WTC11 (cell line): ENCODE measurements around the gene PDE4B. TPM values are rescaled to one million over a fixed set of nuclear protein-coding genes. Genes with fewer than 3 reads are reported as not detected.

Experiments used
- ATAC-seq: fragments of 200-7000 bp; cut with Tn5 transposase; 2 replicates; pipeline ENCODE4 v1.10.0; 2021; ENCODE audit warnings: mild to moderate bottlenecking, moderate library complexity
- CTCF ChIA-PET: fragments of 300-600 bp; sonication (Branson Sonifier 250); formaldehyde crosslinking; loops from one replicate; lab custom pipeline; 2021; ENCODE audit warnings: antibody characterized with exemption; lab: Charles Lee
- POLR2A ChIA-PET: fragments of 350-600 bp; sonication (Branson Sonifier 250); formaldehyde crosslinking; loops from one replicate; lab custom pipeline; 2021; ENCODE audit warnings: antibody characterized with exemption; lab: Charles Lee
- DNase-seq: peaks from one replicate; pipeline ENCODE4 v3.0.0; 2021; ENCODE audit warnings: low spot score
- H3K27ac Mint-ChIP-seq: 2 replicates; pipeline ENCODE4 v1.8.0; 2021; ENCODE audit warnings: mixed read lengths
- H3K27me3 Mint-ChIP-seq: 2 replicates; pipeline ENCODE4 v1.8.0; 2021; ENCODE audit warnings: low read depth, mild to moderate bottlenecking, moderate library complexity, mixed read lengths
- H3K36me3 Mint-ChIP-seq: 2 replicates; pipeline ENCODE4 v1.8.0; 2021; ENCODE audit warnings: mixed read lengths
- H3K4me1 Mint-ChIP-seq: 2 replicates; pipeline ENCODE4 v1.8.0; 2022; ENCODE audit warnings: mixed read lengths
- H3K4me3 Mint-ChIP-seq: 2 replicates; pipeline ENCODE4 v1.8.0; 2021; ENCODE audit warnings: mild to moderate bottlenecking, moderate library complexity, mixed read lengths
- H3K9me3 Mint-ChIP-seq: 2 replicates; pipeline ENCODE4 v1.8.0; 2021; ENCODE audit warnings: mixed read lengths
- ARID4B ChIP-seq: sonication (generic); formaldehyde crosslinking; IDR thresholded peaks from 2 replicates; pipeline ENCODE4 v1.8.0; 2023; ENCODE audit warnings: missing genetic modification reagents, mild to moderate bottlenecking, borderline replicate concordance
- ERG ChIP-seq: fragments of 250-450 bp; sonication (Bioruptor Pico); IDR thresholded peaks from 2 replicates; pipeline ENCODE4 v1.8.0; 2021; ENCODE audit warnings: mild to moderate bottlenecking
- FOXK1 ChIP-seq: sonication (generic); formaldehyde crosslinking; IDR thresholded peaks from 2 replicates; pipeline ENCODE4 v1.8.0; 2022; ENCODE audit warnings: mild to moderate bottlenecking, moderate library complexity, missing genetic modification reagents
- FOXP4 ChIP-seq: sonication (generic); formaldehyde crosslinking; IDR thresholded peaks from 2 replicates; pipeline ENCODE4 v1.8.0; 2022; ENCODE audit warnings: mild to moderate bottlenecking, missing genetic modification reagents
- HMGXB4 ChIP-seq: sonication (generic); formaldehyde crosslinking; IDR thresholded peaks from 2 replicates; pipeline ENCODE4 v1.8.1; 2023; ENCODE audit warnings: mild to moderate bottlenecking, moderate library complexity, missing genetic modification reagents
- MXD4 ChIP-seq: fragments of 250-450 bp; sonication (Bioruptor Pico); IDR thresholded peaks from 2 replicates; pipeline ENCODE4 v1.8.0; 2021; ENCODE audit warnings: mild to moderate bottlenecking, moderate library complexity, borderline replicate concordance
- NFATC4 ChIP-seq: fragments of 250-450 bp; sonication (Bioruptor Pico); IDR thresholded peaks from 2 replicates; pipeline ENCODE4 v1.9.0; 2021; ENCODE audit warnings: mild to moderate bottlenecking
- NFE2L1 ChIP-seq: sonication (generic); formaldehyde crosslinking; IDR thresholded peaks from 2 replicates; pipeline ENCODE4 v1.8.1; 2023; ENCODE audit warnings: missing genetic modification reagents
- PRRX2 ChIP-seq: fragments of 250-450 bp; sonication (Bioruptor Pico); IDR thresholded peaks from 2 replicates; pipeline ENCODE4 v1.8.0; 2021; ENCODE audit warnings: mild to moderate bottlenecking
- RELA ChIP-seq: sonication (generic); formaldehyde crosslinking; IDR thresholded peaks from 2 replicates; pipeline ENCODE4 v1.8.1; 2022; ENCODE audit warnings: missing genetic modification reagents, mild to moderate bottlenecking, borderline replicate concordance
- STAT6 ChIP-seq: sonication (generic); formaldehyde crosslinking; conservative IDR thresholded peaks from 2 replicates; pipeline ENCODE4 v1.8.1; 2023; ENCODE audit warnings: mild to moderate bottlenecking, low read depth, missing genetic modification reagents, moderate library complexity
- TCF7 ChIP-seq: sonication (generic); formaldehyde crosslinking; IDR thresholded peaks from 2 replicates; pipeline ENCODE4 v1.8.0; 2022; ENCODE audit warnings: mild to moderate bottlenecking, low read depth, missing genetic modification reagents, moderate library complexity
- TEAD1 ChIP-seq: sonication (generic); formaldehyde crosslinking; IDR thresholded peaks from 2 replicates; pipeline ENCODE4 v1.8.0; 2022; ENCODE audit warnings: mild to moderate bottlenecking, missing genetic modification reagents
- ZNF396 ChIP-seq: fragments of 250-450 bp; sonication (Bioruptor Pico); IDR thresholded peaks from 2 replicates; pipeline ENCODE4 v1.8.0; 2021; ENCODE audit warnings: mild to moderate bottlenecking, moderate library complexity, borderline replicate concordance
- ZNF423 ChIP-seq: fragments of 250-450 bp; sonication (Bioruptor Pico); IDR thresholded peaks from 2 replicates; pipeline ENCODE4 v2.1.2; 2022; ENCODE audit warnings: mild to moderate bottlenecking, moderate library complexity
- ZSCAN18 ChIP-seq: fragments of 250-450 bp; sonication (Bioruptor Pico); IDR thresholded peaks from 2 replicates; pipeline ENCODE4 v2.1.2; 2022; ENCODE audit warnings: mild to moderate bottlenecking, moderate library complexity
- total RNA-seq: library from RNA; stranded (reverse); gene quantifications from 3 replicates; pipeline ENCODE4 v1.2.3, GENCODE V29; 2021

PDE4B gene
- total RNA-seq, 1 experiment from 2014 or later: 8.0 TPM

GRCh38 chr1:65986146-65986545, 193.5 kb downstream of the PDE4B start (continued):
- TF ChIP-seq FOXP4 (CRISPR knock-in tag) (no peak), NFATC4 (CRISPR knock-in tag) (no peak)

- TF ChIP-seq ERG (no peak), ZNF396 (CRISPR knock-in tag) (no peak), STAT6 (no peak)
- H3K27me3 Mint-ChIP-seq: no peaks in the 10 kb centered on the region
- no peak overlapping the region for H3K4me3 Mint-ChIP-seq
- ChIA-PET CTCF (interaction anchor here (1.3 kb wide), 1 partner anchor 252 kb away, joined by 3 read pairs; no protein-coding TSS in a partner anchor), POLR2A (no interaction called here)
- no peak overlapping the region for H3K27ac Mint-ChIP-seq
- no peaks in the 10 kb centered on the region for H3K9me3 Mint-ChIP-seq
- DNase-seq: no peak
- H3K4me1 Mint-ChIP-seq: no peaks in the 10 kb centered on the region
- ATAC-seq: no peak
- H3K36me3 Mint-ChIP-seq: no peaks in the 10 kb centered on the region
These were observed 197.5 kb downstream of the PDE4B start for GRCh38 chr1:65990161-65990560.

- H3K27me3 Mint-ChIP-seq: no peaks in the 10 kb centered on the region
- H3K36me3 Mint-ChIP-seq: no peaks in the 10 kb centered on the region
- H3K9me3 Mint-ChIP-seq: no peaks in the 10 kb centered on the region
- DNase-seq: no peak
- ChIA-PET CTCF (interaction anchor here (1.6 kb wide), 1 partner anchor 251 kb away, joined by 5 read pairs; no protein-coding TSS in a partner anchor), POLR2A (no interaction called here)
- no peak overlapping the region for H3K27ac Mint-ChIP-seq
- H3K4me3 Mint-ChIP-seq: no peak overlapping the region
- no peak for ATAC-seq
- no peaks in the 10 kb centered on the region for H3K4me1 Mint-ChIP-seq
- TF ChIP-seq NFE2L1 (CRISPR knock-in tag) (no peak), ZNF423 (CRISPR knock-in tag) (no peak), HMGXB4 (CRISPR knock-in tag) (no peak), TEAD1 (no peak), FOXP4 (CRISPR knock-in tag) (no peak), MXD4 (no peak), ZNF396 (CRISPR knock-in tag) (no peak), RELA (CRISPR knock-in tag) (no peak), ARID4B (CRISPR knock-in tag) (no peak), ZSCAN18 (no peak), TCF7 (CRISPR knock-in tag) (no peak), FOXK1 (CRISPR knock-in tag) (no peak), PRRX2 (CRISPR knock-in tag) (no peak)
These were observed 199.0 kb downstream of the PDE4B start for GRCh38 chr1:65991694-65992093.
